Ureter (tissue), 1 donor: ENCODE data around the gene RGL4. TPM values are rescaled to one million over a fixed set of nuclear protein-coding genes. Genes with fewer than 3 reads are reported as not detected.
A peak's percentile ranks its signal among the peaks of the same experiment; 100 is the strongest.

Source experiments
- DNase-seq: peaks from one replicate; pipeline ENCODE4 v3.0.0-alpha.2; 2020; ENCODE audit warnings: low spot score
- total RNA-seq: library from RNA; stranded (reverse); gene quantifications from one replicate; pipeline ENCODE4 v1.2.4, GENCODE V29; 2023
- donor health status: DM: yes; HTN: yes; CAD: no.

The RGL4 gene
- total RNA-seq, 1 donor from 2014 or later, result not detected

DNA sequence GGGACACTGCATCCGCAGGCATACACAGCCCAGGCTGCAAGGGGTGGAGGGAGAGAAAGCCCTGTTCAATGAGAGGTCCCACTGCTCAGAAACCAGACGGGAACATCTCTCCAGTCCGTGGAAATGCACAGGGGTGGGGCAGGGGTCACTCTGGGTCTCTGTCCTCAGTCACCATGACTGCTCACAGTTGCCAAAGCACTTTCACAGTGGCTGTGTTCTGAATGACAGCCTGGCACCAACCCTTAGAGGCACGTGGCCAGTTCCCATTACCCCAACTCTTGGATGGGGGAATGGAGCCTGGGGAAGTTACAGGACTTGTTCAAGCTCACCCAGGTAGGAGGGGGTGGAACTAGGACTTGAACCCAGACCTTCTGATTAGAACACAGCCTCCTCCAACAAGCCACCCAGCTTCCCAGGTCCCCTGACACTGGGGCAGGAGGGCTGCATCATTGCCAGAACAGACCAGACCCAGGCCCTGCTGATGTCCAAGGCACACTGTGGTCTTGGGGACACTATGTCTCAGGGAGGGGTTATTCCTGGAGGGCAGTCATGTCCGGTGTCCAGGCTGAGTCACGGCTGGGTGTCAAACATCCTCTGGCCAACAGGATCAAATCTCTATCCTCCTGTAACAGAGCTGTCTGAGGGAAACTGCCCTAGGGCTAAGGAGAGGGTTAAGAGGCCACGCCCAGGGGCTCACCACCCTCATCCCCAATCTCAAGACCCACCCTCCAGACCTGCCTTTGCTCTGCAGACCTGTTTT lies 51.9 kb downstream of the RGL4 start:
- DNase-seq, result no peak

DNA sequence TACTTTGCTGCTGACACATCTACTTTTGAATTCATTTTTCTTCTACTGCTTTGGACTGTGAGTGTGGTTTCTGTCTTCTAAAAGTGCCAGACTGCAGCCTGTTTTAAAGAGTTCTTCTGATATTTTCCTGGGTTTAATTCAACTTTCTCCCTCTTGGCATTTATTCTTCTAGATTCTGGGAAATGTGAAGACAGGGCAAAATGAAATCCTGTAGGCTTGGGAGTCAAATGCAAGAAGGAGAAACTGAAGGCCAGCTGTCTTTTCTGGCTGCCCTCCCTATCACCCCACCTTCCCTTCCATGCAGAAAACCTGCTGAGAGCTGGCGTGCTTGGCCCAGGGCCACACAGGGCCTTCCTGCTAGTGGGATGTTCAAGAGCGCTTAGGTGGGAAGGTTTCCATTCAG lies 52.5 kb downstream of the RGL4 start:
- no peak for DNase-seq

DNA sequence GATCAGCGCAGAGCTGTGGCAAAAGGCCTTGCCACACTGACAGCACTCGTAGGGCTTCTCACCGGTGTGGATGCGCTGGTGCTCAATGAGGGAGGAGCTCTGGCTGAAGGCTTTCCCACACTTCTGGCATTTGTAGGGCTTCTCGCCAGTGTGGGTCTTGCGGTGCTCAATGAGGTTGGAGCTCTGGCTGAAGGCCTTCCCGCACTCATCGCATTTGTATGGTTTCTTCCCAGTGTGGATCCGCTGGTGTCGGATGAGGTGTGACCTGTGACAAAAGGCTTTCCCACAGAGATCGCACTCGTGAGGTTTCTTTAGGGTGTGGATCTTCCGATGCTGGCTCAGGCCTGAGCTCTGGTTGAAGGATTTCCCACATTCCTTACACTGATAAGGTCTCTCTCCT lies 53.2 kb downstream of the RGL4 start:
- no peak for DNase-seq

DNA sequence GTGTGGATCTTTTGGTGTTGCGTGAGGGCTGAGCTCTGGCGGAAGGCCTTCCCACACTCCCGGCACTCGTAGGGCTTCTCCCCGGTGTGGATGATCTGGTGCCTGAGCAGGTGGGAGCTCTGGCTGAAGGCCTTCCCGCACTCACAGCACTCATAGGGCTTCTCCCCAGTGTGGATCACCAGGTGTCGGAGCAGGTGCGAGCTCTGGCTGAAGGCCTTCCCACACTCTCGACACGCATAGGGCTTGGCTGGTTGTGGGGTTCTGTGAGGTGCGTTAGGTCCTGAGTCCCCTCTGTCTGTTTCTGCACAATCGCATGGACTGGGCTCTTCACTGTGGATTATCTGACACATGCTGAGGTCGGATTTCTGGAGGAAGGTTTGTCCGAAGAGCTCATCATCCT lies 53.7 kb downstream of the RGL4 start:
- DNase-seq, result no peak

DNA sequence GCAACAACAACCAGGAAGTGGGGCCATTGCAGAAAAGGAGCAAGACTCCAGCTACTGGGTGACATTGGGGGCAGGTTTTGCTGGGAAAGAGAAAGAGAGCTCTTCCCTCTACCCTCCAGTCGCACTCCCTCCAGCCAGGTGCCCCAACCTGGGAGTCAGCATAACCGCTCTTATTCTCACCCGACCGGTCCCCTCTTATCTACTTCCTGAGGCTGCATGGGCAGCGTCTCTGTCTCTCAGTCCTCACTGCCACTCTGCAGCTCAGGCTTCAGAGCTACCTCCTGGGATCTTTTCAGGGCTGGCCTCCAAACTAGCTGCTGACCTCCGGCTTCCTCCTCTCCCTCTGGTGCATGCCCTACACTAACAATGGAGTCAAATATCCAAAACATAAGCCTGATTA lies 55.0 kb downstream of the RGL4 start:
- DNase-seq, result peak; percentile 64

Other genes starting within 250 kb of the RGL4 start
- gene IGLL1, start 110.7 kb upstream of the RGL4 start, total RNA-seq, result not detected
- 2.3 TPM for gene DRICH1, start 58.7 kb upstream of the RGL4 start, total RNA-seq
- 9.0 TPM for gene ZNF70, start 60.1 kb downstream of the RGL4 start, total RNA-seq
- not detected for gene VPREB3, start 63.4 kb downstream of the RGL4 start, total RNA-seq
- 0.18 TPM for gene C22orf15, start 72.0 kb downstream of the RGL4 start, total RNA-seq
- gene CHCHD10, start 77.0 kb downstream of the RGL4 start, total RNA-seq, result 232 TPM
- 1.5 TPM for gene MMP11, start 81.8 kb downstream of the RGL4 start, total RNA-seq
- gene SMARCB1, start 96.0 kb downstream of the RGL4 start, total RNA-seq, result 74.0 TPM
- gene DERL3, start 148.0 kb downstream of the RGL4 start, total RNA-seq, result 11.4 TPM
- gene SLC2A11, start 166.9 kb downstream of the RGL4 start, total RNA-seq, result 15.0 TPM
- gene MIF, start 203.4 kb downstream of the RGL4 start, total RNA-seq, result 528 TPM